NCI-H2196 treated with DMSO at 0.1 percent for 48 hours (cell line): Measurements from ENCODE around the gene C5orf34.
"Not testable (repeated sequence)": the region's sequence is repeated elsewhere in the genome, so short reads cannot be mapped to it uniquely, and the experiment has no call there.

Experiments used
- DNase-seq: peaks from one replicate; lab custom pipeline; 2025; ENCODE audit not compliant: unreplicated experiment; lab: John Stamatoyannopoulos, UW

The C5orf34 gene, protein sequence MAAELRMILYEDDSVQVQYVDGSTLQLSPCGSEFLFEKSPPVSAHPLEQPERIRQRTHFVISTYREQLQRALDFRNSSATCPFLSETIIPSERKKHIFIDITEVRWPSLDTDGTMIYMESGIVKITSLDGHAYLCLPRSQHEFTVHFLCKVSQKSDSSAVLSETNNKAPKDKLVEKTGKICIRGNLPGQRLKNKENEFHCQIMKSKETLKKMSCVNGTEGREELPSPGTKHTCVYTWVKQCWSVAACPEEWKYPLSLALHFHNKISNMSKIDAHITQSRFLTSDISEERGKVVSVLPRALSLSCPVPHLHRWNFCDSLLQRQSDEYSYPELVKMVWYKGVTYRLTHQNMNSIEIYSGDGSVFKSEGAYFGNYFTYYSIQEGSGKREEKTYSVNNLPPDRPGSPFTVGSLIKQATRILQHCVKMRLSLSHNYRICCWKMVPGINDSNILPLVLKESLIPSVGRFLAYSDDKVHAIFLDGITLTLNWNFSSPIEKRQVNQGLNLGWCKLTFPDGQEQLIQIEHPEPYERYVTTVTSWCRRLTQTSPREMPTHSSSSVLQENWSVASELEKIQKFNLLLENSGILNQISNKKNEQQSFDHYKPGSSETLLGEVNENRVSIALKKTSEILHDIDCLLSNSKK

DNA sequence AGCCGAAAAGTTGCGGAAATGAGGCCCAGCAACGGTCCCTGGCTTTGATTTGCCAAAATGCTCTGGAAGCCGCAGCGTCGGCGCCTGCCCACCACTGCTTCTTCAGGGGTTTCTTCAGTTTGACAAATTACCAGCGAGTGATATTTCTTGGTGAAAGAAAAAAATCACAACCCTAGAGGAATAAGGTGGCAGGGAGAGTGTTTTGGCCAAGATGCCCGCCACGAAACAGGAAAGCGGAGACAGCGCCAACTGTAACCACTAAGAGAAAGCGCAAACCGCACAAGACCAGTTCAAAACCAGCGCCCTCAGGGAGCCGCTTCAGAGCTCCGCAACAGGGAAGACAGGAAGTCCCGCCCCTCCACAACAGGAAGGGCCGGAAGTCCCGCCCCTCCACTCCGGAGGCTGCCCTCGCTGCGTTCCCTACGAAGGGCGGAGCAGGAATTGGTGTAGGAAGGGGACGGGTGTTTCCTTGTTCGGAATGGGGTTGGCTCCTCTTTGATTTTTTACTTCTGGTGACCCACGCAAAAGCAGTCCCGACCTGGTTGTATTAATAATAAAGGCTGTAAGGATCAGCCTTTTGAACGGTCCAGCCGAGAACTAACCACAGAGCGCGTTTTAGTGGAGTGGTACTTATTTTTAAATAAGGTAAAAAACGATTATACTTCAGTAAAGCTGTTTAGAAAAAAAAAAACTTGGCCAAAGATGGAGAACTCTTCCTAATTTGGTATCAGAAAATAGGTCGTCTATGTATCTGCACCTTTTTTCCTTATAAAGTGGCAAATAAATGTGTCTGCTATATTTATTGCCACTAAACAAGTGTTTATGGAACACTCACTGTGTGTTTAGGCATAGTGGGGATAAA, at the start of gene C5orf34:
Gene C5orf34, minus strand, starts transcription at position 333 of the 862 bp plus-strand sequence. CDS start 5,809 bp downstream, outside the sequence.
- DNase-seq, result peak; percentile 99

DNA sequence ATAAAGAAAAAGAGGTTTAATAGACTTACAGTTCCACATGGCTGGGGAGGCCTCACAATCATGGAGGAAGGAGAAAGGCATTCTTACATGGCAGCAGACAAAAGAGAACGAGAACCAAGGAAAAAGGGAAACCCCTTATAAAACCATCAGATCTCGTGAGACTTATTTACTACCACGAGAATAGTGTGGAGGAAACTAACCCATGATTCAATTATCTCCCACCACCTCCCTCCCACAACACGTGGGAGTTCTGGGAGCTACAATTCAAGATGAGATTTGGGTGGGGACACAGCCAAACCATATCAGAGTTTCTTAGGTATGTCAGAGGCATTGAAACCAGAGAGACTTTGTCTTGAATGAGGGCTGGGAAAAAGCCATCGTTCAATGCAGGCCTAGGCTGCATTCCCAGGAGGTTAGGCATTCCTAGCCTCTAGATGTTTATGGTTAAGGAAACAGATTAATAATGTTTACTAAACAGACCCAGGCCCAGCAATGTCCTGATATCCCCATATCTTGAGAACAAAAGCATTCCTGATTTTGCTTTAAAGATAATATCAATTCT, 49.4 kb upstream of the C5orf34 start:
- DNase-seq, result no peak

DNA sequence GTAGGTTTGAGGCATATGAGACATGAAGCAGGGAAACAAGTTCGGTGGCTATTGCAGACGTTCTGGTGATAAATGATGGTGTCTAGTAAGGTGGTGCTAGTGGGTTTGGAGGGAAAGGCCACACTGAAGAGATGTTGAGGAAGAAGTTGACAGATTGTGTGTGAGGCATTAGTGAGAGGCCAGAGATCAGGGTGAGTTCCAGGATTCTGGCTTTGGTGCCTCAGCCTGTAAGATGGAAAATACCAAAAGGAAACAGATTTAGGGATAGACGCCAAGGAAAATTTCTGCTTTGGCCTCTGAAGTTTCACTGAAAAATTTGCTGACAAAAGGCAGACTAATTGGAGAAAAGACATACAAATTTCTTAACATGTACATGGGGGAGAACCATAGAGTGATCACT, 48.4 kb upstream of the C5orf34 start:
- DNase-seq, result no peak

GRCh38 chr5:43561356-43561755, 46.4 kb upstream of the C5orf34 start:
- no peak for DNase-seq

- DNase-seq, result no peak
Observed at GRCh38 chr5:43560128-43560527, 45.2 kb upstream of the C5orf34 start.

DNA sequence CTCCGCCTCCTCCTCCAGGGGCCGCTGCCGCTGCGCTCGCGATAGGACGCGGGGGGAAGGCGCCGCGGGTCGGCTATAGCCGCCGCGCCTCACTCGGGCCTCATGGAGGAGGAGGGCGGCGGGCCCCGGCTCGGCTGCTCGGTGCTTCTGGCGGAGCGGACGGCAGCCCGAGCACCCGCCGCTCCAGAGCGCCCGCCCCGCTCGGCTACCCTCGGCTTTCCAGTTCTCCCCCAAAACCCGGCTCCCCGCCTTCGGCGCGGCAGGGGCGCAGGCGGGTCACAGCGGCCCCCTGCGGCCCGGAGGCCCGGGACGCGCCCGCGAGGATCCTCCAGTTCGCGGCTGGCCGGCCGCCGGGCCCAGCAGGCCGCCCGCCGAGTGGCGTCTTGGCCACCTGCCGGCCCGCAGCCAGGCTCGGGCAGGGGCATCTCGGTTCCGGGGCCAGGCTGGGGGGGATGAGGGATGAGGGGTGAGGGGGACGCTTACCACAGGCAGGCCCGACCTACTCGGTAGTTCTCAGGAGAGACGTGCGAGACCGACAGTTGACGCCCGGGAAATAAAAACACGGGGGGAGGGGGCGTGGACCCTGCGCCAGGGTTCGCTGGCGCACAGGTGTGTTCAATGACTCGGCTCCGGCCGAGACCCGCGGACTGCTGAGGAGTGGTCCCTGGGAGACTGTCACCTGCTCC, 42.1 kb upstream of the C5orf34 start, which contains the start of gene PAIP1:
Gene PAIP1, minus strand, starts transcription at position 221 of the 686 bp plus-strand sequence. CDS start 231 bp downstream, outside the sequence.
- peak; percentile 85 for DNase-seq

GRCh38 chr5:43556607-43556856, 41.6 kb upstream of the C5orf34 start:
- DNase-seq, result not testable (repeated sequence)

DNA sequence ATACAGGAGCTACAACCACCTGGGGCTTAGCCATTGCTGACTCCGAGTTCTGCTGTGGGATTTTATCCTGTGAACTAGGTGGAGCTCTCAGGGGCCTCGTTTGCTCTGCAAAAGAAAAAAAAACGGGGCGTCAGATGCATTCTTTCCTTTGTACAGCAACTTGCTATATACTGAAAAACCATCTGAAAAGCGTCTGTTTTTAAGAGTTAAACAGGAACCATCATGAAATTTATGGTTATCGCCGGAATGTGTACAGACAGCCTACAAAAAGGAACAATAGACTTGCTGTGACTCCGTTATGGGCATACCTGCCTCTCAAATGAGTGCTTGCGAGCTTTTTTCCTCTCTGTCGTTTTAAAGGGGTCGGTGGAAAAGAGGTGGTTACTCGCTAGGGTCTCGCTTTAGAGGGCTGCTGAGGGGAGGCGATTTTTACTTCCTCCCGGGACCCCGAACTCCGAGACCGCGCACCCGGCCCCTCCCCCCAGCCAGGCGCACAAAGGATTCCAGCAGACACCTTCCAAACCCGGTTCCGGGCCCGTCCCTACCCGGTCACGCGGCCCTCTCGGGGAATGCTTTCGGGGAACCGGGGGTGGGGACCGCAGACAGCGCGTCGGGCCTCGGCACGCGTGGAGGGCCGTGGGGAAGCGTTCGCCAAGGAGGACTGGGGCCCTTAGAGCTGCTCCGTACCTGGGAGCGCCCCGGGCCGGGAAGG, 41.1 kb upstream of the C5orf34 start:
- no peak for DNase-seq

DNA sequence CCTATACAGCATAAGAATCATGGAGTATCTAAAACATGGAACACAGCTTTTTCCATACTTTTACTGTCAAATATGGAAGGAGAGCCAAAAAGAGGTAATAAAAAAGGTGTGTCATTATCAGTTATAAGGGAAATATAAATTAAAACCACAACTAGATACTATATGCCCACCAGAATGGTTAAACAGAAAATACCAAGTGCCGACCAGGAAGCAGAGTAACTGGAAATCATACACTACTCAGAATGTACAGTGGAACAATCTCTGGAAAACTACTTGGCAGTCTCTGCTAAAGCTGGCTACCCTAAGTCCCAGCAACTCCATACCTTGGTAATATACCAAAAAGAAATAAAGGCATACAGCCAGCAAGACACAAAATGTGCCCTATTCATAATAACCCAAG, 39.5 kb upstream of the C5orf34 start:
- no peak for DNase-seq

- DNase-seq, result no peak
Observed at GRCh38 chr5:43553381-43553780, 38.4 kb upstream of the C5orf34 start.

DNA sequence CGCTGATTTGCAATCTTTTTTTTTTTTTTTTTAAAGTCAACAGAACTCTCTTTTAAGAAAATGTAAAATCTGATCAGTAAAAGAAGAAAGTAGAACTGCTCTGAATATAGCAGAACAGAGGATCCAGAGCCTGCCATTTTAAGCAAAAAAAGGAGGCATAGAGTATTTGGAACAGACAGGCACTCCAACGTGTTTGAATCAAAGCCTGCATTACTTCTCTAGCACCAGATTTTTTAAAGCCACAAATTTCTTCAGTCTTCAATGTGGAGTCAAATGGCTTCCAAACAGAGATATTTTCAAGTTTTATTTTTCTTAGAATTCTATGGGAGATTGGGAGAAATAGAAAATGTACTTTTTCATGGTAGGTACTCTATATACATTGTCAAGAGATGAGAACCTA, 36.8 kb upstream of the C5orf34 start:
- no peak for DNase-seq

DNA sequence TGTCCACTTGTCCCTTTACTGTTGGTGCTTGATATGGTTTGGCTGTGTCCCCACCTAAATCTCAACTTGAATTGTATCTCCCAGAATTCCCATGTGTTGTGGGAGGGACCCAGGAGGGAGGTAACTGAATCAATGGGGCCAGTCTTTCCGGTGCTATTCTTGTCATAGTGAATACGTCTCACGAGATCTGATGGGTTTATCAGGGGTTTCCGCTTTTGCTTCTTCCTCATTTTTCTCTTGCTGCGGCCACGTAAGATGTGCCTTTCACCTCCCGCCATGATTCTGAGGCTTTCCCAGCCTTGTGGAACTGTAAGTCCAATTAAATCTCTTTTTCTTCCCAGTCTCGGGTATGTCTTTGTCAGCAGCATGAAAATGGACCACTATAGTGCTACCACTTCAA, 34.3 kb upstream of the C5orf34 start:
- DNase-seq, result not testable (repeated sequence)

DNA sequence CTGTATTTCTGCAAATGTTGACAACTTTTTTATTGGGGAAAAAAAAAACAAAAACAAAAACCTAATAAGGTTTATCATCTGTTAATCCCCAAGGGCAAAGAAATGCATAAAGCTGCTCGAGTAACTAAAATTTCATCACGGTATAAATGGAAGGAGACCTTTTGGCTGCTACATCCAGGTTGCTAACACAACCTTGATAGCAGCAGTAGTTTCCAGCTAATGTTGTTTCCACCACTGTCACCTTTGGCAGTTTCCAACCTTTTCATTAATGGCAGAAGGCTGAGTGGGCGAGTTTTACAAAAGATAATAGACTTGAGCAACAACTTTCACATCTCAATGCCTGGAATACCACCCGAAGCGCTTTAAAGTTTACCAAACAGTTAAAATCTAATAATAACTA, 33.4 kb upstream of the C5orf34 start:
- DNase-seq, result no peak

DNA sequence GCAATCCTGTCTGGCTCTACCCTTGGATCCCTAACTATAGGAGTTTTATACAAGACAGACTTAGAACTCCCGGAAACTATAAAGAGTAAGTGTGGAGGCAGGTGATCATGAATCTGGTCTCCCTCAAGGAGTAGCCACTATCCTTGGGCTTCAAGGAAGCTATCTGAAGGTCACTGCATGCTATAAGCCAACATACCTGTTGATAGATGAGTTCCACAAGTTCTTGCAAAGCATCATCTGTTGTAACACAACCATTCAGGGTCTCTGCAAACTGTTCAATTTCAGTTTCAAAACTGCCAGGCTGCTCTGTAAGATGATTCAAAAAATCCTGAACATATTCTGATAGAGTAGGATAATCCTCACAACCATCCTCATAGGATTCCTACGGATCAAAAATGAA, 32.6 kb upstream of the C5orf34 start:
- no peak for DNase-seq

DNA sequence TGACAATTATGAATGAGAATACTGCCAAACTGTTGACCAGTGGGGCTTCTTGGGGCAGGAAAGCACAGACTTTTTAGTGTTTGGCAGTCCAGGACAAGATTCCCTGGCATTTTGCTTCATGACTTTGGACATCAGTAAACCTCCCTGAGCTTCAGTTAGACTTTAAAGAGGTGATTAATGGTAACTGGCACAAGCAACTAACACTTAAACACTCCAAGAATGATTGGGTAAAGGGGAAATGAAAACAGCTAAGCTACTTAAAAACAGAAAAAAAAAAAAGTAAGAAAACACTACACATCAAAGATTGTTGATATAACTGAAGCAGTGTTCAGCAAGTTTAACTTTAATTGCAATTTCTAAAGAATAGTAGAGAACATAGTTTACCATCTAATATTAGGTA, 28.5 kb upstream of the C5orf34 start:
- DNase-seq, result no peak

DNA sequence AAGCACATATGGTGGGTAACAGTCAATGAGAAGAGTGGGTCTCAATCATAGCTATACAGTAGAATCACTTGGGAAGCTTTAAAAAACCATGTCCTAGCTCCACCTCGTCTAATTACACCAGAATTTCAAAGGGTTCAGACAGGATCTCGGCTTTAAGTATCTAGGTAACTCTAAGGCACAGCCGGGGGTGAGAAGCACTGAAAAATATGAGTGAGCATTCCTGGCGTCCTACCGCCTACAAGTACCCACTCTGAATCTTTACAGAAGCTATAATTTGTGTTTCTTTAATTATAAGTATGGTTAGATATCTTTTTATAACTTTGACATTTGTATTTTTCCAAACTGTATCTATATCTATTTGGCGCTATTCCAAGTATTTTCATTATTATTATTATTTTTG, 25.8 kb upstream of the C5orf34 start:
- no peak for DNase-seq

GRCh38 chr5:43536972-43537371, 22.0 kb upstream of the C5orf34 start:
- no peak for DNase-seq

GRCh38 chr5:43533646-43534045, 18.7 kb upstream of the C5orf34 start:
- no peak for DNase-seq

- DNase-seq, result no peak
Observed at GRCh38 chr5:43530648-43531047, 15.7 kb upstream of the C5orf34 start.

DNA sequence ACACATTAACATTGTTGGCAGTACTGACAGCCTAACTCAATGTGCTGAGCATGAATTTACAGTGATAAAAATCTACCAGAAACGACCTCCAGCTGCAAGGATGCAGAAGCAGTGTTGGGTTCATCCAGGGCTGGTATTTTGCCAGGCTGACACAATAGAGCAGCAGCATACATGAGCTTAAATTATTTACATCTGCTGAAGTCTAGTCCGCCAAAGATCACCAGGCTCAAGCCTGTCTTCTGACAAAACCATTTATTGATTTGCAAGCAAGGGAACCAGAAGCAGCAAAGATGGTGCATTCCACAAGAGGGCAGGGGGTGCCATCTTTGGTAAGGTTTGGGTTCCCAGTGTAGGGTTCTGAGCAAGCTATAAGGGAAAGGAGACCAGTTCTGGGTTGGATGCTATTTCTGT, 8.7 kb upstream of the C5orf34 start:
- DNase-seq, result no peak
